ENCODE results near the gene HCRTR1.

The HCRTR1 gene

DNA sequence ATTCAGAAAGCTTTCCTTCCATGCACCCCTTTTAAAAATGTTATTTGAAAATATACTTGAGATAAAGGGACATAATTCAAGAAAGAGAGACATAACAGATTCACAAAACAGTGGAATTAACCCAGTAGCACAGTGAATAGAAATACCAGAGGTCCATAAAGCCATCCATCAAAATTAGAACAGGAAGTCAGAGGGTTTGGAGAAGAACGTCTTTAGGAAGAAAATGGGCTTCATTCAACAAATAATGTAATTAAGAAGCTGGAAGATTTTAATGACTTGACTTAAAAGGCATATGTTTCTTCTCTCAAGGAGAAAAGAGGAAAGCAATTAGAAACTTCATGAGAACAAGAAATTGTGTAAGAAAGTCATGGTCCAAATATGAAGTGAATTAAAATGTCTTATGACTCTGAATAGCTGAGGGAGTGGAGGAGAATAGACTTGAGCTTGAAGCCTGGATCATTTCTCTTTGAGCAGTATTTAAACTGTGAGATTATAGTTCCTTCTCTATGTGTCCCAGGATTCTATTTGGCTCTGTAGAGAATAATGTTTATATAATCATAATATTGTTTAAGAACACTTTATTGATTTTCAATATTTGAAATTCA lies 7.9 kb upstream of the HCRTR1 start:
- Histone ChIP-seq H3K4me3 (ENCODE audit: low read depth, low read length) (no peak overlapping the region), H3K27ac (ENCODE audit: extremely low read depth, low read depth, low read length) (no peak overlapping the region), H3K36me3 (ENCODE audit: control insufficient read depth in 2 of 2, insufficient read depth in 1 of 2, low read length in 2 of 2) (no peaks in the 10 kb centered on the region), H3K4me1 (ENCODE audit: control insufficient read depth, insufficient read depth, low read length) (no peaks in the 10 kb centered on the region), H3K9me3 (ENCODE audit: control insufficient read depth, insufficient read depth, low read depth, low read length) (no peaks in the 10 kb centered on the region)
- POLR2A ChIA-PET = no interaction called here
- CTCF ChIA-PET = interaction anchor here (0.6 to 7.0 kb wide), 6 partner anchors 9 to 453 kb away, joined by 3 to 47 read pairs (median 3); no protein-coding TSS in a partner anchor
- TF ChIP-seq, protein P1, sequence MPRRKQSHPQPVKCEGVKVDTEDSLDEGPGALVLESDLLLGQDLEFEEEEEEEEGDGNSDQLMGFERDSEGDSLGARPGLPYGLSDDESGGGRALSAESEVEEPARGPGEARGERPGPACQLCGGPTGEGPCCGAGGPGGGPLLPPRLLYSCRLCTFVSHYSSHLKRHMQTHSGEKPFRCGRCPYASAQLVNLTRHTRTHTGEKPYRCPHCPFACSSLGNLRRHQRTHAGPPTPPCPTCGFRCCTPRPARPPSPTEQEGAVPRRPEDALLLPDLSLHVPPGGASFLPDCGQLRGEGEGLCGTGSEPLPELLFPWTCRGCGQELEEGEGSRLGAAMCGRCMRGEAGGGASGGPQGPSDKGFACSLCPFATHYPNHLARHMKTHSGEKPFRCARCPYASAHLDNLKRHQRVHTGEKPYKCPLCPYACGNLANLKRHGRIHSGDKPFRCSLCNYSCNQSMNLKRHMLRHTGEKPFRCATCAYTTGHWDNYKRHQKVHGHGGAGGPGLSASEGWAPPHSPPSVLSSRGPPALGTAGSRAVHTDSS (tag by site-specific recombination; IDR thresholded peaks at IDR 0.05) = no peak
- TF ChIP-seq, protein P2, sequence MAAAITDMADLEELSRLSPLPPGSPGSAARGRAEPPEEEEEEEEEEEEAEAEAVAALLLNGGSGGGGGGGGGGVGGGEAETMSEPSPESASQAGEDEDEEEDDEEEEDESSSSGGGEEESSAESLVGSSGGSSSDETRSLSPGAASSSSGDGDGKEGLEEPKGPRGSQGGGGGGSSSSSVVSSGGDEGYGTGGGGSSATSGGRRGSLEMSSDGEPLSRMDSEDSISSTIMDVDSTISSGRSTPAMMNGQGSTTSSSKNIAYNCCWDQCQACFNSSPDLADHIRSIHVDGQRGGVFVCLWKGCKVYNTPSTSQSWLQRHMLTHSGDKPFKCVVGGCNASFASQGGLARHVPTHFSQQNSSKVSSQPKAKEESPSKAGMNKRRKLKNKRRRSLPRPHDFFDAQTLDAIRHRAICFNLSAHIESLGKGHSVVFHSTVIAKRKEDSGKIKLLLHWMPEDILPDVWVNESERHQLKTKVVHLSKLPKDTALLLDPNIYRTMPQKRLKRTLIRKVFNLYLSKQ (tag by site-specific recombination; IDR thresholded peaks at IDR 0.05; ENCODE audit: borderline replicate concordance) = no peak
- TF ChIP-seq GFI1B (tag by site-specific recombination; IDR thresholded peaks at IDR 0.05) = no peak
- TF ChIP-seq ZNF549 (tag by site-specific recombination; IDR thresholded peaks at IDR 0.05) = no peak
- TF ChIP-seq ZNF626 (tag by site-specific recombination; IDR thresholded peaks at IDR 0.05) = no peak
- TF ChIP-seq, protein P3, sequence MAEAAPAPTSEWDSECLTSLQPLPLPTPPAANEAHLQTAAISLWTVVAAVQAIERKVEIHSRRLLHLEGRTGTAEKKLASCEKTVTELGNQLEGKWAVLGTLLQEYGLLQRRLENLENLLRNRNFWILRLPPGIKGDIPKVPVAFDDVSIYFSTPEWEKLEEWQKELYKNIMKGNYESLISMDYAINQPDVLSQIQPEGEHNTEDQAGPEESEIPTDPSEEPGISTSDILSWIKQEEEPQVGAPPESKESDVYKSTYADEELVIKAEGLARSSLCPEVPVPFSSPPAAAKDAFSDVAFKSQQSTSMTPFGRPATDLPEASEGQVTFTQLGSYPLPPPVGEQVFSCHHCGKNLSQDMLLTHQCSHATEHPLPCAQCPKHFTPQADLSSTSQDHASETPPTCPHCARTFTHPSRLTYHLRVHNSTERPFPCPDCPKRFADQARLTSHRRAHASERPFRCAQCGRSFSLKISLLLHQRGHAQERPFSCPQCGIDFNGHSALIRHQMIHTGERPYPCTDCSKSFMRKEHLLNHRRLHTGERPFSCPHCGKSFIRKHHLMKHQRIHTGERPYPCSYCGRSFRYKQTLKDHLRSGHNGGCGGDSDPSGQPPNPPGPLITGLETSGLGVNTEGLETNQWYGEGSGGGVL (tag by site-specific recombination; IDR thresholded peaks at IDR 0.05) = no peak
- TF ChIP-seq, protein P4, sequence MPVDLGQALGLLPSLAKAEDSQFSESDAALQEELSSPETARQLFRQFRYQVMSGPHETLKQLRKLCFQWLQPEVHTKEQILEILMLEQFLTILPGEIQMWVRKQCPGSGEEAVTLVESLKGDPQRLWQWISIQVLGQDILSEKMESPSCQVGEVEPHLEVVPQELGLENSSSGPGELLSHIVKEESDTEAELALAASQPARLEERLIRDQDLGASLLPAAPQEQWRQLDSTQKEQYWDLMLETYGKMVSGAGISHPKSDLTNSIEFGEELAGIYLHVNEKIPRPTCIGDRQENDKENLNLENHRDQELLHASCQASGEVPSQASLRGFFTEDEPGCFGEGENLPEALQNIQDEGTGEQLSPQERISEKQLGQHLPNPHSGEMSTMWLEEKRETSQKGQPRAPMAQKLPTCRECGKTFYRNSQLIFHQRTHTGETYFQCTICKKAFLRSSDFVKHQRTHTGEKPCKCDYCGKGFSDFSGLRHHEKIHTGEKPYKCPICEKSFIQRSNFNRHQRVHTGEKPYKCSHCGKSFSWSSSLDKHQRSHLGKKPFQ (tag by site-specific recombination; IDR thresholded peaks at IDR 0.05) = no peak
- TF ChIP-seq, protein P5, sequence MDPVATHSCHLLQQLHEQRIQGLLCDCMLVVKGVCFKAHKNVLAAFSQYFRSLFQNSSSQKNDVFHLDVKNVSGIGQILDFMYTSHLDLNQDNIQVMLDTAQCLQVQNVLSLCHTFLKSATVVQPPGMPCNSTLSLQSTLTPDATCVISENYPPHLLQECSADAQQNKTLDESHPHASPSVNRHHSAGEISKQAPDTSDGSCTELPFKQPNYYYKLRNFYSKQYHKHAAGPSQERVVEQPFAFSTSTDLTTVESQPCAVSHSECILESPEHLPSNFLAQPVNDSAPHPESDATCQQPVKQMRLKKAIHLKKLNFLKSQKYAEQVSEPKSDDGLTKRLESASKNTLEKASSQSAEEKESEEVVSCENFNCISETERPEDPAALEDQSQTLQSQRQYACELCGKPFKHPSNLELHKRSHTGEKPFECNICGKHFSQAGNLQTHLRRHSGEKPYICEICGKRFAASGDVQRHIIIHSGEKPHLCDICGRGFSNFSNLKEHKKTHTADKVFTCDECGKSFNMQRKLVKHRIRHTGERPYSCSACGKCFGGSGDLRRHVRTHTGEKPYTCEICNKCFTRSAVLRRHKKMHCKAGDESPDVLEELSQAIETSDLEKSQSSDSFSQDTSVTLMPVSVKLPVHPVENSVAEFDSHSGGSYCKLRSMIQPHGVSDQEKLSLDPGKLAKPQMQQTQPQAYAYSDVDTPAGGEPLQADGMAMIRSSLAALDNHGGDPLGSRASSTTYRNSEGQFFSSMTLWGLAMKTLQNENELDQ (tag by site-specific recombination; IDR thresholded peaks at IDR 0.05; ENCODE audit: low read depth) = no peak
- TF ChIP-seq KLF1 (tag by site-specific recombination; IDR thresholded peaks at IDR 0.05) = no peak
- TF ChIP-seq ZNF677 (tag by site-specific recombination; IDR thresholded peaks at IDR 0.05) = no peak
- TF ChIP-seq ZNF37A (tag by site-specific recombination; IDR thresholded peaks at IDR 0.05) = no peak
- TF ChIP-seq YY2 (tag by site-specific recombination; IDR thresholded peaks at IDR 0.05) = no peak
- TF ChIP-seq, protein P6, sequence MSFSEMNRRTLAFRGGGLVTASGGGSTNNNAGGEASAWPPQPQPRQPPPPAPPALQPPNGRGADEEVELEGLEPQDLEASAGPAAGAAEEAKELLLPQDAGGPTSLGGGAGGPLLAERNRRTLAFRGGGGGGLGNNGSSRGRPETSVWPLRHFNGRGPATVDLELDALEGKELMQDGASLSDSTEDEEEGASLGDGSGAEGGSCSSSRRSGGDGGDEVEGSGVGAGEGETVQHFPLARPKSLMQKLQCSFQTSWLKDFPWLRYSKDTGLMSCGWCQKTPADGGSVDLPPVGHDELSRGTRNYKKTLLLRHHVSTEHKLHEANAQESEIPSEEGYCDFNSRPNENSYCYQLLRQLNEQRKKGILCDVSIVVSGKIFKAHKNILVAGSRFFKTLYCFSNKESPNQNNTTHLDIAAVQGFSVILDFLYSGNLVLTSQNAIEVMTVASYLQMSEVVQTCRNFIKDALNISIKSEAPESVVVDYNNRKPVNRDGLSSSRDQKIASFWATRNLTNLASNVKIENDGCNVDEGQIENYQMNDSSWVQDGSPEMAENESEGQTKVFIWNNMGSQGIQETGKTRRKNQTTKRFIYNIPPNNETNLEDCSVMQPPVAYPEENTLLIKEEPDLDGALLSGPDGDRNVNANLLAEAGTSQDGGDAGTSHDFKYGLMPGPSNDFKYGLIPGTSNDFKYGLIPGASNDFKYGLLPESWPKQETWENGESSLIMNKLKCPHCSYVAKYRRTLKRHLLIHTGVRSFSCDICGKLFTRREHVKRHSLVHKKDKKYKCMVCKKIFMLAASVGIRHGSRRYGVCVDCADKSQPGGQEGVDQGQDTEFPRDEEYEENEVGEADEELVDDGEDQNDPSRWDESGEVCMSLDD (tag by site-specific recombination; IDR thresholded peaks at IDR 0.05) = no peak

All from HEK293 (cell line).